ENCODE measurements around the gene PDYN. TPM values are rescaled to one million over a fixed set of nuclear protein-coding genes. Genes with fewer than 3 reads are reported as not detected.
"Not testable (repeated sequence)": the region's sequence is repeated elsewhere in the genome, so short reads cannot be mapped to it uniquely, and the experiment has no call there.

PDYN gene
- total RNA-seq, result not detected

DNA sequence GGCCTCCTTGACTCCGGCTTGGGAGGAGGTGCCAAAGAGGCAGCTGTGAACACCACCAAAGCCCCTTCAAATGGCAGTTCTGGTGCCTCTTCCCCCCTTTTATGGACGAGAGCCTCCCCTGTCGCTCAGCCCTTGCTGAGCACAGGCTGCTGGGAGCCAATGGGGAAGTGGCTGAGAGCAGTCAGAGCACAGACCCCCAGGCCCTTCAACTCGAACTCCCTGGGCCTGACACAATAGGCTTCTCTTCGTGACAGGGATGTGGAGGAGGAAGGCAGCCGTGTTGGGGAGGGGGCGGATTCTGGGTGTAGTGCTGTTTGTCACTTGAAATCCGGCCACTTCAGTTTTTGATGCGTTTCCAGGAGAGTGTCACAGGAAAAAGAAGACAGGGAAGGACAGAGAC is at the start of gene PDYN:
Gene PDYN, minus strand, starts transcription at position 73 of the 400 bp plus-strand sequence. CDS start 10,974 bp downstream, outside the sequence.
- no peaks in the 10 kb centered on the region for H3K36me3 ChIP-seq
- H3K27ac ChIP-seq, result no peak within 1 kb of the TSS
- no peaks in the 10 kb centered on the region for H3K9me3 ChIP-seq
- TF ChIP-seq, protein P1, sequence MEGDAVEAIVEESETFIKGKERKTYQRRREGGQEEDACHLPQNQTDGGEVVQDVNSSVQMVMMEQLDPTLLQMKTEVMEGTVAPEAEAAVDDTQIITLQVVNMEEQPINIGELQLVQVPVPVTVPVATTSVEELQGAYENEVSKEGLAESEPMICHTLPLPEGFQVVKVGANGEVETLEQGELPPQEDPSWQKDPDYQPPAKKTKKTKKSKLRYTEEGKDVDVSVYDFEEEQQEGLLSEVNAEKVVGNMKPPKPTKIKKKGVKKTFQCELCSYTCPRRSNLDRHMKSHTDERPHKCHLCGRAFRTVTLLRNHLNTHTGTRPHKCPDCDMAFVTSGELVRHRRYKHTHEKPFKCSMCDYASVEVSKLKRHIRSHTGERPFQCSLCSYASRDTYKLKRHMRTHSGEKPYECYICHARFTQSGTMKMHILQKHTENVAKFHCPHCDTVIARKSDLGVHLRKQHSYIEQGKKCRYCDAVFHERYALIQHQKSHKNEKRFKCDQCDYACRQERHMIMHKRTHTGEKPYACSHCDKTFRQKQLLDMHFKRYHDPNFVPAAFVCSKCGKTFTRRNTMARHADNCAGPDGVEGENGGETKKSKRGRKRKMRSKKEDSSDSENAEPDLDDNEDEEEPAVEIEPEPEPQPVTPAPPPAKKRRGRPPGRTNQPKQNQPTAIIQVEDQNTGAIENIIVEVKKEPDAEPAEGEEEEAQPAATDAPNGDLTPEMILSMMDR (IDR thresholded peaks at IDR 0.05), result no peak
- ATAC-seq (ENCODE audit: insufficient number of reproducible peaks, low FRiP score, low read depth) (no peak), DNase-seq (ENCODE audit: low spot score) (no peak)
- H3K4me3 ChIP-seq, result no peak within 1 kb of the TSS
- no peaks in the 10 kb centered on the region for H3K27me3 ChIP-seq (replicated peaks; ENCODE audit: insufficient read depth)
- no peaks in the 10 kb centered on the region for H3K4me1 ChIP-seq (ENCODE audit: control insufficient read depth in 1 of 2, low read depth in 2 of 2)

DNA sequence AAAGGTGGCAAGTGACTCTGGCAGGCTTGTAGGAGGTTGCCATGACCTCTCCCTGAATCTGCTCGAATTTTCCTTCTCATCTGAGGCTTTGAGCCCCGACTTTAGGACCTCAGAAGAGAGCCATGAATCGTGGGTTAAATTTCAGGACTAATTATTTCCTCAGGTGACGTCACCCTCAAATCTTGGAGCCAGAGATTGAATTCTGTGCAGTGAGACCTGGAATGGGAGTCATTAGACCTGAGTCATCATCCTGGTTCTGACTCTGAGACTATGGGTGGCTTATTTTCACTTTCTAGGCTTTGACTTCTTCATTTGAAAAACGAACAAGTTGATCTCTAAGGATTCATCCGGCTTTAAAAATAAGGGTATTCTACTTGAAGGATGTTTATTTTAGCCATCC is 48.5 kb upstream of the PDYN start:
- H3K36me3 ChIP-seq, result no peaks in the 10 kb centered on the region
- no peaks in the 10 kb centered on the region for H3K4me1 ChIP-seq (ENCODE audit: control insufficient read depth in 1 of 2, low read depth in 2 of 2)
- H3K9me3 ChIP-seq, result no peaks in the 10 kb centered on the region
- H3K27me3 ChIP-seq (replicated peaks; ENCODE audit: insufficient read depth), result no peaks in the 10 kb centered on the region
- no peak overlapping the region for H3K27ac ChIP-seq
- ATAC-seq (ENCODE audit: insufficient number of reproducible peaks, low FRiP score, low read depth) (no peak), DNase-seq (ENCODE audit: low spot score) (no peak)
- H3K4me3 ChIP-seq, result no peak overlapping the region
- TF ChIP-seq, protein P1 (IDR thresholded peaks at IDR 0.05), result no peak

DNA sequence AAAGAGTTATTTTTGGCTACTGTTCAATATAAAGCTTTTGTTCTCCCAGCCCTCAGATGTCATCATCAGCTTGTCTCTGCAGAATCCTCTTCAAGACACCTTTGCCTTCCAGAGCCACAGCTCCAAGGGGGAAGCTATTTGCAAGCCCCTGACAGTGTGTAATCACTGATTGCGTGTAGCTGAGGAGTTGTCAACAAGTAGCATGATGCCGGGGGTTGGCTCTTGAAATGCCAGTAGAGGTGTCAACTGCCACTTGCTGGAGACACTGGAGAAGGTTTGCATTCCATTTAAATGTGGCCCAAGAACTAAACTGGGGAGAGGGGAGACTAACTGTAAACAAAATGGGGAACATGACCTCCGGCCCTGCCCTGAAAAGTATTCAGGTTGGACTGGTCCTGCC is 44.3 kb upstream of the PDYN start:
- no peak overlapping the region for H3K27ac ChIP-seq

DNA sequence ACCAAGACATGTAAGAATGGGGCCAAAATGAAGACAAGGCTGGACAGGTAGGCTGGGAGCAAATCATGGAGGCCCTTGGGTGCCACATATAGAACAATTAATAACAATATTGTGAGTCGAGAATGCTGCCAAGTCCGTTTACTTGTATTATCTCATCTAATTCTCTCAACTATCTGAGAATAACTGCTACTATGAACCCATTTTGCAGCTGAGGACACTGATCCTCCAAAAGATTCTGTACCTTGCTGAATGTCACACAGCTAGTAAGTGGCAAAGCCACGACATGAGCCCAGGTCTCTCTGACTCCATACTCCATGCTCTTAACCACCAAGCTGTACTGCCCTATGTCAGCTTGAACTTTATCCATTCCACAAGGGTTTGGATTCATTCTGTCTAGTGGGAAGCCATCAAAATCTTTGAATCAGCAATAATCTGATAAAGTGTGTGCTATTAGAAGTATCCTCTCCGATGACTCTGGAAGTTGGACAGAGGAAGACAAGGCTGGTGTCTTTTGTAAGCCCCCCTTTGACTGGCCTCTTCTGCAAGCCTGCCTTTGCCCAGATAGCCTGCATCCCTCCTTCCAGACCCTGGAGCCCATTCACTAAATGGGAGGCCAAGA is 43.5 kb upstream of the PDYN start:
- no peak overlapping the region for H3K4me3 ChIP-seq
- H3K9me3 ChIP-seq, result no peaks in the 10 kb centered on the region
- TF ChIP-seq, protein P1 (IDR thresholded peaks at IDR 0.05), result no peak
- H3K27ac ChIP-seq, result no peak overlapping the region
- no peaks in the 10 kb centered on the region for H3K36me3 ChIP-seq
- no peak for DNase-seq (ENCODE audit: low spot score)
- no peak for ATAC-seq (ENCODE audit: insufficient number of reproducible peaks, low FRiP score, low read depth)
- H3K27me3 ChIP-seq (replicated peaks; ENCODE audit: insufficient read depth), result no peaks in the 10 kb centered on the region
- no peaks in the 10 kb centered on the region for H3K4me1 ChIP-seq (ENCODE audit: control insufficient read depth in 1 of 2, low read depth in 2 of 2)

More for the DNA sequence above, 44.3 kb upstream of the PDYN start:
- Histone ChIP-seq H3K27me3 (replicated peaks; ENCODE audit: insufficient read depth) (no peaks in the 10 kb centered on the region), H3K4me3 (no peak overlapping the region), H3K36me3 (no peaks in the 10 kb centered on the region), H3K9me3 (no peaks in the 10 kb centered on the region), H3K4me1 (ENCODE audit: control insufficient read depth in 1 of 2, low read depth in 2 of 2) (no peaks in the 10 kb centered on the region)
- no peak for DNase-seq (ENCODE audit: low spot score)
- TF ChIP-seq, protein P1 (IDR thresholded peaks at IDR 0.05), result no peak
- ATAC-seq (ENCODE audit: insufficient number of reproducible peaks, low FRiP score, low read depth), result no peak

DNA sequence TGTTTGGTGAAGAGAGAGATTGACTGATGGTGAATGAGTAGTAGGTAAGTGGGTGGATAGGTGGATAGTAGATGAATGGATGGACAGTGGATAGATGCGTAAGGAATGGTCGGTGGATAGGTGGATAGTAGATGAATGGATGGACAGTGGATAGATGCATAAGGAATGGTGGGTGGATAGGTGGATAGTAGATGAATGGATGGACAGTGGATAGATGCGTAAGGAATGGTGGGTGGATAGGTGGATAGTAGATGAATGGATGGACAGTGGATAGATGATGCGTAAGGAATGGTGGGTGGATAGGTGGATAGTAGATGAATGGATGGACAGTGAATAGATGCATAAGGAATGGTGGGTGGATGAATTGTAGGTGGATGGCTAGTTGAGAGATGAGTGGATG is 42.5 kb upstream of the PDYN start:
- H3K27ac ChIP-seq; H3K36me3 ChIP-seq; H3K4me3 ChIP-seq; ATAC-seq (ENCODE audit: insufficient number of reproducible peaks, low FRiP score, low read depth); H3K4me1 ChIP-seq (ENCODE audit: control insufficient read depth in 1 of 2, low read depth in 2 of 2); H3K9me3 ChIP-seq; DNase-seq (ENCODE audit: low spot score); H3K27me3 ChIP-seq (replicated peaks; ENCODE audit: insufficient read depth): not testable (repeated sequence)

DNA sequence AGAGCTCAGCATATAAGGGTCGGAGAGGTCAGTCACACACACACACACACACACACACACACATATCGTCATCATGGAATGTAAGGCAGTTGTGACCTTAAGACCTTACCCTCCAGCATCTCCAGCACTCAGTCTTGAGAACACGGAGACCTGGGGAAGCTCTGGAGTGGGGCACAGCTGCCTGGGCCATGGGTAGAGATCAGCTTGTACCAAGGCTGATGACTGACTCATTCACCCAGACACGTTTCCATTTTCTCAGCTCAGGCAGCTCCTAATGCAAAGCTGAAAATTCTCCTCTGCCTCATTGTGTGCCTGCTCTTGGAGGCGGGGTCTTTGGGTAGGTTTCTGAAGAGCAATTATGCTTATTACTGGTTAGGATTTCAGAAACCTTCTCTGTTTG is 38.3 kb upstream of the PDYN start:
- Histone ChIP-seq H3K9me3 (no peaks in the 10 kb centered on the region), H3K27ac (no peak overlapping the region), H3K4me3 (no peak overlapping the region), H3K27me3 (replicated peaks; ENCODE audit: insufficient read depth) (no peaks in the 10 kb centered on the region), H3K4me1 (ENCODE audit: control insufficient read depth in 1 of 2, low read depth in 2 of 2) (no peaks in the 10 kb centered on the region), H3K36me3 (no peaks in the 10 kb centered on the region)
- TF ChIP-seq, protein P1 (IDR thresholded peaks at IDR 0.05), result no peak
- DNase-seq (ENCODE audit: low spot score) (no peak), ATAC-seq (ENCODE audit: insufficient number of reproducible peaks, low FRiP score, low read depth) (no peak)
